IMR-90 (cell line): ENCODE results near the gene POTEM. TPM values are rescaled to one million over a fixed set of nuclear protein-coding genes. Genes with fewer than 3 reads are reported as not detected.
"Not testable (repeated sequence)": the region's sequence is repeated elsewhere in the genome, so short reads cannot be mapped to it uniquely, and the experiment has no call there.

Source experiments
- ATAC-seq: fragments of 200-7000 bp; cut with Tn5 transposase; 2 replicates; pipeline ENCODE4 v1.9.1; 2020; ENCODE audit warnings: low read depth, mild to moderate bottlenecking, moderate library complexity
- Bru-seq: library from RNA; stranded (reverse); fragments of 400-500 nt; gene quantifications from one replicate; lab custom pipeline; 2021; lab: Mats Ljungman, UMichigan
- BruChase-seq, 2 experiments: library from RNA; stranded (reverse); fragments of 400-500 nt; gene quantifications; one replicate each; lab custom pipeline; 2021; lab: Mats Ljungman, UMichigan
- BruUV-seq: library from RNA; stranded (reverse); fragments of 400-500 nt; replicated peaks from 2 replicates; lab custom pipeline; 2021; lab: Mats Ljungman, UMichigan
- CTCF ChIA-PET: fragments of 300-600 bp; formaldehyde crosslinking; extraction: SDS; loops from one replicate; lab custom pipeline; 2021; ENCODE audit warnings: antibody characterized with exemption; lab: Yijun Ruan, JAX
- POLR2A ChIA-PET: fragments of 300-600 bp; sonication (Branson Sonifier 250); formaldehyde crosslinking; loops from one replicate; lab custom pipeline; 2022; ENCODE audit warnings: antibody characterized with exemption; ENCODE audit not compliant: unreplicated experiment; lab: Charles Lee
- DNase-seq: peaks from one replicate; pipeline ENCODE4 v3.0.0; 2013
- H2AFZ ChIP-seq: replicated peaks from 2 replicates; pipeline ENCODE3; 2013; ENCODE audit warnings: low read length, mild to moderate bottlenecking; ENCODE audit not compliant: poor library complexity
- H2AK5ac ChIP-seq: 2 replicates; pipeline ENCODE4 v1.6.1; 2013; ENCODE audit warnings: low read depth, low read length, inconsistent platforms
- H2AK9ac ChIP-seq: replicated peaks from 2 replicates; pipeline ENCODE3; 2013; ENCODE audit warnings: mild to moderate bottlenecking, low read depth, low read length, moderate library complexity; ENCODE audit not compliant: poor library complexity
- H2BK120ac ChIP-seq: 2 replicates; pipeline ENCODE4 v1.6.1; 2013; ENCODE audit warnings: low read depth, low read length, inconsistent platforms
- H2BK15ac ChIP-seq: 3 replicates; pipeline ENCODE4 v1.6.1; 2013; ENCODE audit warnings: low read depth, low read length, inconsistent platforms
- H2BK20ac ChIP-seq: 2 replicates; pipeline ENCODE4 v1.6.1; 2013; ENCODE audit warnings: low read depth, mild to moderate bottlenecking, inconsistent platforms, low read length, moderate library complexity
- H2BK5ac ChIP-seq: 2 replicates; pipeline ENCODE4 v1.6.1; 2013; ENCODE audit warnings: mild to moderate bottlenecking, low read depth, low read length, inconsistent platforms; ENCODE audit not compliant: poor library complexity, severe bottlenecking
- H3K14ac ChIP-seq: replicated peaks from 2 replicates; pipeline ENCODE4 v1.6.1; 2013; ENCODE audit warnings: low read depth, low read length, inconsistent platforms
- H3K18ac ChIP-seq: 2 replicates; pipeline ENCODE4 v1.6.1; 2013; ENCODE audit warnings: low read depth, low read length, control low read depth
- H3K23ac ChIP-seq: 2 replicates; pipeline ENCODE4 v1.6.1; 2013; ENCODE audit warnings: low read depth, low read length, inconsistent platforms
- H3K27ac ChIP-seq: 2 replicates; pipeline ENCODE4 v1.5.1; 2013; ENCODE audit warnings: mild to moderate bottlenecking, control low read depth, low read length; ENCODE audit not compliant: insufficient read depth
- H3K27me3 ChIP-seq: 2 replicates; pipeline ENCODE4 v1.6.1; 2013; ENCODE audit warnings: low read length; ENCODE audit not compliant: control insufficient read depth, insufficient read depth
- H3K36me3 ChIP-seq: 2 replicates; pipeline ENCODE4 v1.6.1; 2013; ENCODE audit warnings: low read length, mixed read lengths; ENCODE audit not compliant: control insufficient read depth, insufficient read depth
- H3K4ac ChIP-seq: 2 replicates; pipeline ENCODE4 v1.6.1; 2013; ENCODE audit warnings: low read depth, low read length, inconsistent platforms
- H3K4me1 ChIP-seq: 2 replicates; pipeline ENCODE4 v1.6.1; 2013; ENCODE audit warnings: low read length, mixed read lengths; ENCODE audit not compliant: control insufficient read depth, insufficient read depth
- H3K4me2 ChIP-seq: 2 replicates; pipeline ENCODE4 v1.6.1; 2013; ENCODE audit warnings: low read depth, mild to moderate bottlenecking, control low read depth, low read length, moderate library complexity
- H3K4me3 ChIP-seq: 2 replicates; pipeline ENCODE4 v1.5.1; 2013; ENCODE audit warnings: low read depth, mild to moderate bottlenecking, control low read depth, low read length, moderate library complexity; ENCODE audit not compliant: insufficient read depth
- H3K56ac ChIP-seq: 2 replicates; pipeline ENCODE4 v1.6.1; 2013; ENCODE audit warnings: low read length, inconsistent platforms; ENCODE audit not compliant: insufficient read depth; ENCODE audit errors: extremely low read depth
- H3K79me1 ChIP-seq, 2 experiments: 2 replicates each; pipeline ENCODE4 v1.6.1; 2013; ENCODE audit warnings: low read length in 2 of 2, inconsistent platforms in 1 of 2, low read depth in 1 of 2
- H3K9ac ChIP-seq: 2 replicates; pipeline ENCODE4 v1.6.1; 2013; ENCODE audit warnings: low read depth, low read length, control low read depth
- H3K9me1 ChIP-seq: 2 replicates; pipeline ENCODE4 v1.6.1; 2013; ENCODE audit warnings: low read length, inconsistent platforms; ENCODE audit not compliant: insufficient read depth
- H3K9me3 ChIP-seq: 2 replicates; pipeline ENCODE4 v1.6.1; 2013; ENCODE audit warnings: low read length; ENCODE audit not compliant: control insufficient read depth, insufficient read depth
- H4K20me1 ChIP-seq: 2 replicates; pipeline ENCODE4 v1.6.1; 2013; ENCODE audit warnings: low read length, inconsistent platforms; ENCODE audit not compliant: insufficient read depth
- H4K5ac ChIP-seq: 2 replicates; pipeline ENCODE4 v1.6.1; 2013; ENCODE audit warnings: mild to moderate bottlenecking, low read depth, low read length, control low read depth
- H4K8ac ChIP-seq, 2 experiments: 2 replicates each; pipeline ENCODE4 v1.6.1; 2013; ENCODE audit warnings: low read depth in 2 of 2, low read length in 2 of 2, control low read depth in 1 of 2, inconsistent platforms in 1 of 2
- H4K91ac ChIP-seq: 2 replicates; pipeline ENCODE4 v1.6.1; 2013; ENCODE audit warnings: low read depth, low read length, inconsistent platforms; ENCODE audit not compliant: insufficient read depth
- WGBS, 2 experiments: methylation state at CpG; one replicate each; pipeline versions ENCODE4 v1.1.5 to v1.1.7; 2013; ENCODE audit warnings: missing lambda C conversion rate in 2 of 2; ENCODE audit not compliant: insufficient read length in 1 of 2; ENCODE audit errors: extremely low coverage in 2 of 2; 5-methylcytosine and 5-hydroxymethylcytosine counted together
- dilution Hi-C: fragments of 300-500 bp; cut with HindIII; formaldehyde crosslinking; loops from one replicate; pipeline ENCODE4 v1.14.3; 2018; ENCODE audit warnings: low sequenced_read_pairs; ENCODE audit not compliant: unreplicated experiment
- in situ Hi-C: fragments of 300-500 bp; cut with MboI; formaldehyde crosslinking; loops from 3 replicates; pipeline ENCODE4 v1.14.3; 2019; ENCODE audit warnings: low sequenced_read_pairs, inconsistent platforms, mixed read lengths
- intact Hi-C: fragments of 100-400 bp; cut with micrococcal nuclease; formaldehyde crosslinking; loops from 2 replicates; pipeline ENCODE4 v1.10.0; 2022
- long read RNA-seq: library from polyadenylated mRNA; unstranded; transcript quantifications from one replicate; pipeline ENCODE4 v2.0.0, GENCODE V29; 2021; ENCODE audit not compliant: unreplicated experiment
- polyA plus RNA-seq, 3 experiments: library from polyadenylated mRNA; depleted of rRNA; stranded (reverse); fragments of >200 nt; gene quantifications; 2 replicates each; pipeline ENCODE4 v1.2.3, GENCODE V29; 2012; ENCODE audit warnings: low replicate concordance in 1 of 3
- total RNA-seq: library from RNA; depleted of rRNA; stranded (reverse); fragments of >200 nt; gene quantifications from 2 replicates; pipeline ENCODE4 v1.2.3, GENCODE V29; 2012; rRNA removed

POTEM gene
- total RNA-seq, result not detected in 2 replicates
- polyA plus RNA-seq (2012; rRNA removed), result not detected in 2 replicates
- not detected in 2 replicates for polyA plus RNA-seq (2012; cell fraction: cytosol; rRNA removed)
- not detected in 2 replicates for polyA plus RNA-seq (2012; cell fraction: nucleus; rRNA removed; ENCODE audit: low replicate concordance)
- Bru-seq, nascent RNA, result not detected
- not detected for BruChase-seq, experiment 1, labeled RNA remaining after a 6-hour chase
- BruChase-seq, experiment 2, labeled RNA remaining after a 2-hour chase, result not detected
- long read RNA-seq, result 0 reads

DNA sequence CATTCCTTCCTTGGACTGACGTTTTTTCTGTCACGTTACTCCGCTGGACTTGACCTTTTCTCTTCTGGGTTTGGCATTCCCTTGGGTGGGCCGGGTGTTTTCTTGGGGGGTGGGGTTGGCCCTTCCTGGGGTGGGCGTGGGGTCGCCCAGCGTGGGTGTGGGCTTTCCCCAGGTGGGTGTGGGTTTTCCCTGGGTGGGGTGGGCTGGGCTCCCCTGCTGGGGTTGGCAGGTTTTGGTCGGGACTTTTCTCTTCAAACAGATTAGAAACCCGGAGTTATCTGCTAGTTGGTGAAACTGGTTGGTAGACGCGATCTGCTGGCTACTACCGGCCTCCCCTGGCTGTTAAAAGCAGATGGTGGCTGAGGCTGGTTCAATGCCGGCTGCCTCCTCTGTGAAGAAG is at the start of gene POTEM:
TSS of gene POTEM (plus strand) at position 301 of the 400 bp plus-strand sequence. CDS start at position 353, 52 bp downstream.
- H3K23ac ChIP-seq, H4K5ac ChIP-seq, DNase-seq, in situ Hi-C loops, H3K9ac ChIP-seq, CTCF ChIA-PET, BruUV-seq, H4K8ac ChIP-seq, H2AFZ ChIP-seq, intact Hi-C loops, H3K4me1 ChIP-seq, ATAC-seq, H3K9me1 ChIP-seq, H3K18ac ChIP-seq, H3K4ac ChIP-seq, H3K4me3 ChIP-seq, POLR2A ChIA-PET, dilution Hi-C loops, H3K14ac ChIP-seq, H3K27ac ChIP-seq, H2BK5ac ChIP-seq, H4K20me1 ChIP-seq, H3K36me3 ChIP-seq, H2BK15ac ChIP-seq, H3K27me3 ChIP-seq, H2AK9ac ChIP-seq, H4K91ac ChIP-seq, H3K56ac ChIP-seq, H3K4me2 ChIP-seq, H2BK120ac ChIP-seq, H3K9me3 ChIP-seq, H2BK20ac ChIP-seq, H3K79me1 ChIP-seq, H2AK5ac ChIP-seq: not testable (repeated sequence)
- no CpG with 5 or more reads among the region's 13 CpGs for WGBS, 2 experiments

DNA sequence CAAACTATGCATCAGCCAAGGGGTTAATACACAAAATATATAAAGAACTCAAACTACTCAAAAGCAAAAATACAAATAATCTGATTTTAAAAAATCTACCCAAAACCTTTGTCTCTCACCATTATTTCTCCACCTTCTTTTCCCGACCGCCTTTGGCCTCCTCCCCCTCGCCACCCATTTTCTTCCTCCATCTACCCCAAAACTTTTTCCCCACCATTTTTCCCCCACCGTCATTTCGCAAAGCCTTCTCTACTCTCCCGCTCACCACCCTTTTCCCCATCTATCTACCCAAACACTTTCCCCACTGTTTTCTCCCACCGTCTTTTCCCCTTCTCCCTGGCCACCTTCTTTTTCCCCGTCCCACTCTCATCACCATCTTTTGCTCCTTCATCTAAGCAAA is 48.9 kb upstream of the POTEM start:
- H3K9me1 ChIP-seq, H2BK20ac ChIP-seq, H4K91ac ChIP-seq, H3K4ac ChIP-seq, H3K9me3 ChIP-seq, H2BK15ac ChIP-seq, H3K4me3 ChIP-seq, ATAC-seq, H3K18ac ChIP-seq, BruUV-seq, H3K14ac ChIP-seq, H2BK5ac ChIP-seq, H3K9ac ChIP-seq, H3K56ac ChIP-seq, H3K27me3 ChIP-seq, H3K4me1 ChIP-seq, H2BK120ac ChIP-seq, H4K5ac ChIP-seq, CTCF ChIA-PET, intact Hi-C loops, H2AK5ac ChIP-seq, H3K79me1 ChIP-seq, H3K4me2 ChIP-seq, in situ Hi-C loops, POLR2A ChIA-PET, H2AFZ ChIP-seq, H4K8ac ChIP-seq, DNase-seq, H4K20me1 ChIP-seq, H3K36me3 ChIP-seq, H2AK9ac ChIP-seq, H3K27ac ChIP-seq, H3K23ac ChIP-seq, dilution Hi-C loops: not testable (repeated sequence)
- WGBS, 2 experiments, result 100% methylated on average over 3 of the region's 8 CpGs; no CpG with 5 or more reads in 1 of the 2 experiments
